Natural killer cell (primary cell): ENCODE measurements around the gene PAX2. TPM values are rescaled to one million over a fixed set of nuclear protein-coding genes. Genes with fewer than 3 reads are reported as not detected.
A peak's percentile ranks its signal among the peaks of the same experiment; 100 is the strongest.
"Not testable (repeated sequence)": the region's sequence is repeated elsewhere in the genome, so short reads cannot be mapped to it uniquely, and the experiment has no call there.

ENCODE experiments used
- ATAC-seq, 3 donors: fragments of 150-1000 bp in 2 of 3; fragments of 200-7000 bp in 1 of 3; cut with Tn5 transposase; 1 replicate in 1 of 3; 2 replicates in 2 of 3; pipeline ENCODE4 v1.10.0; 2021; ENCODE audit warnings: mild to moderate bottlenecking in 2 of 3, moderate library complexity in 2 of 3
- DNase-seq, 2 donors: peaks; one replicate each; pipeline versions ENCODE4 v3.0.0 to v3.0.0-alpha.2; 2013 to 2021; ENCODE audit warnings: mixed read lengths in 1 of 2
- H3K27ac ChIP-seq: one replicate; pipeline ENCODE4 v1.5.1; 2013; ENCODE audit warnings: mild to moderate bottlenecking, low read length
- H3K27me3 ChIP-seq: one replicate; pipeline ENCODE4 v1.6.1; 2013; ENCODE audit warnings: low read length; ENCODE audit not compliant: control insufficient read depth, insufficient read depth
- H3K36me3 ChIP-seq: one replicate; pipeline ENCODE4 v1.6.1; 2013; ENCODE audit warnings: low read length; ENCODE audit not compliant: control insufficient read depth, insufficient read depth
- H3K4me1 ChIP-seq: one replicate; pipeline ENCODE4 v1.6.1; 2013; ENCODE audit warnings: low read length; ENCODE audit not compliant: control insufficient read depth, insufficient read depth
- H3K4me3 ChIP-seq: one replicate; pipeline ENCODE4 v1.5.1; 2013; ENCODE audit warnings: low read length
- H3K9me3 ChIP-seq: one replicate; pipeline ENCODE4 v1.6.1; 2013; ENCODE audit warnings: low read length; ENCODE audit not compliant: control insufficient read depth, insufficient read depth
- H3K27ac Mint-ChIP-seq, 2 donors: one replicate each; pipeline ENCODE4 v1.8.0; 2022; ENCODE audit warnings: mild to moderate bottlenecking in 2 of 2, mixed read lengths in 2 of 2, moderate library complexity in 1 of 2
- H3K27me3 Mint-ChIP-seq, 2 donors: one replicate each; pipeline ENCODE4 v1.8.0; 2022; ENCODE audit warnings: low read depth in 2 of 2, mixed read lengths in 2 of 2
- H3K36me3 Mint-ChIP-seq: one replicate; pipeline ENCODE4 v1.8.0; 2022; ENCODE audit warnings: mixed read lengths
- H3K4me1 Mint-ChIP-seq, 2 donors: one replicate each; pipeline ENCODE4 v1.8.0; 2022; ENCODE audit warnings: mixed read lengths in 2 of 2
- H3K4me3 Mint-ChIP-seq: one replicate; pipeline ENCODE4 v1.8.0; 2022; ENCODE audit warnings: mild to moderate bottlenecking, moderate library complexity, mixed read lengths
- H3K9me3 Mint-ChIP-seq, 2 donors: one replicate each; pipeline ENCODE4 v1.8.0; 2022; ENCODE audit warnings: mixed read lengths in 2 of 2
- CTCF ChIP-seq: fragments of 200-600 bp; IDR thresholded peaks from one replicate; pipeline ENCODE4 v1.8.0; 2022; ENCODE audit warnings: antibody characterized with exemption
- WGBS: methylation state at CpG from one replicate; pipeline ENCODE4 v1.1.7; 2013; ENCODE audit warnings: missing lambda C conversion rate; ENCODE audit not compliant: insufficient coverage; 5-methylcytosine and 5-hydroxymethylcytosine counted together
- intact Hi-C: fragments of 100-400 bp; cut with micrococcal nuclease; formaldehyde crosslinking; loops from one replicate; pipeline ENCODE4 v1.14.2; 2022
- total RNA-seq, 4 donors: library from RNA; stranded (reverse); fragments of 120-200 nt in 1 of 4; gene quantifications; one replicate each; pipeline versions ENCODE4 v1.2.3 to v1.2.4, GENCODE V29; 2013 to 2022

PAX2 gene
- total RNA-seq, 3 donors from 2014 or later (not counting 1 experiment from before 2014, with no cell fraction given): not detected

GRCh38 chr10:100697631-100698030 lies 47.8 kb upstream of the PAX2 start:
- H3K9me3 ChIP-seq: no peaks in the 10 kb centered on the region
- DNase-seq: no peak
- 79% methylated on average over 4 of the region's 4 CpGs for WGBS
- H3K4me3 ChIP-seq: no peak overlapping the region
- intact Hi-C loops: no loop called here
- H3K4me1 ChIP-seq: no peaks in the 10 kb centered on the region
- H3K36me3 ChIP-seq: no peaks in the 10 kb centered on the region
- no peak for ATAC-seq
- H3K27ac ChIP-seq: no peak overlapping the region
- H3K27me3 ChIP-seq: peaks cover 5% of the 10 kb centered on the region
- Mint-ChIP-seq H3K36me3 (no peaks in the 10 kb centered on the region), H3K27ac (no peak overlapping the region), H3K4me1 (no peaks in the 10 kb centered on the region), H3K27me3 (peaks cover 11 to 17% of the 10 kb centered on the region in 2 donors), H3K9me3 (no peaks in the 10 kb centered on the region), H3K4me3 (no peak overlapping the region)
- TF ChIP-seq CTCF: no peak

- H3K27me3 Mint-ChIP-seq: peaks cover 23 to 26% of the 10 kb centered on the region in 2 donors
- intact Hi-C loops, H3K36me3 Mint-ChIP-seq, H3K4me3 ChIP-seq, H3K9me3 ChIP-seq, ATAC-seq, DNase-seq, H3K4me3 Mint-ChIP-seq, H3K4me1 ChIP-seq, H3K27ac Mint-ChIP-seq, H3K4me1 Mint-ChIP-seq, H3K36me3 ChIP-seq, H3K27ac ChIP-seq, H3K9me3 Mint-ChIP-seq, H3K27me3 ChIP-seq: not testable (repeated sequence)
- WGBS: no CpG with 5 or more reads among the region's 2 CpGs
Measured at GRCh38 chr10:100701704-100702103, 43.7 kb upstream of the PAX2 start.

GRCh38 chr10:100705139-100705538 lies 40.2 kb upstream of the PAX2 start:
- H3K9me3 ChIP-seq: no peaks in the 10 kb centered on the region
- H3K27me3 ChIP-seq: peaks cover 5% of the 10 kb centered on the region
- ATAC-seq: no peak
- peaks cover 33 to 36% of the 10 kb centered on the region in 2 donors for H3K27me3 Mint-ChIP-seq
- no peak overlapping the region for H3K27ac Mint-ChIP-seq
- no peak overlapping the region for H3K27ac ChIP-seq
- no peak for TF ChIP-seq CTCF
- intact Hi-C loops: no loop called here
- H3K4me3 Mint-ChIP-seq: no peak overlapping the region
- no peak overlapping the region for H3K4me3 ChIP-seq
- peaks cover 6% of the 10 kb centered on the region for H3K36me3 Mint-ChIP-seq
- H3K36me3 ChIP-seq: no peaks in the 10 kb centered on the region
- no peak for DNase-seq
- no peaks in the 10 kb centered on the region for H3K4me1 ChIP-seq
- H3K9me3 Mint-ChIP-seq: no peaks in the 10 kb centered on the region
- no peaks in the 10 kb centered on the region for H3K4me1 Mint-ChIP-seq
- WGBS: 81% methylated on average over 7 of the region's 9 CpGs

- no peaks in the 10 kb centered on the region for H3K36me3 ChIP-seq
- peaks cover 6% of the 10 kb centered on the region for H3K36me3 Mint-ChIP-seq
- no peaks in the 10 kb centered on the region for H3K4me1 Mint-ChIP-seq
- H3K4me3 Mint-ChIP-seq: no peak overlapping the region
- H3K4me1 ChIP-seq: no peaks in the 10 kb centered on the region
- no peaks in the 10 kb centered on the region for H3K9me3 Mint-ChIP-seq
- WGBS: 76% methylated on average over 6 of the region's 6 CpGs
- intact Hi-C loops: no loop called here
- H3K9me3 ChIP-seq: no peaks in the 10 kb centered on the region
- H3K4me3 ChIP-seq: no peak overlapping the region
- DNase-seq: no peak
- peak in 1 of 3 donors; percentile 31 for ATAC-seq
- H3K27ac Mint-ChIP-seq: no peak overlapping the region
- H3K27me3 ChIP-seq: peaks cover 15% of the 10 kb centered on the region
- TF ChIP-seq CTCF: no peak
- peaks cover 51 to 52% of the 10 kb centered on the region in 2 donors for H3K27me3 Mint-ChIP-seq
- H3K27ac ChIP-seq: no peak overlapping the region
Measured at GRCh38 chr10:100707261-100707848, 38.0 kb upstream of the PAX2 start.
